Astrocyte of the cerebellum (primary cell): ENCODE data around the gene FILIP1L.

Experiments used
- DNase-seq: peaks from one replicate; pipeline ENCODE4 v3.0.0-alpha.2; 2011; ENCODE audit warnings: low read depth
- H3K4me3 ChIP-seq: 2 replicates; pipeline ENCODE4 v1.5.1; 2011; ENCODE audit warnings: mild to moderate bottlenecking, low read depth, low read length, moderate library complexity
- CTCF ChIP-seq: IDR thresholded peaks from 2 replicates; pipeline ENCODE4 v1.5.1; 2012; ENCODE audit warnings: low read length, low read depth, moderate library complexity, mild to moderate bottlenecking; ENCODE audit errors: missing control alignments
- in situ Hi-C: cut with HindIII; loops from 2 replicates; pipeline ENCODE4 v1.10.0; 2017; ENCODE audit warnings: low sequenced_read_pairs

FILIP1L gene

GRCh38 chr3:100081311-100081710, 33.0 kb downstream of the FILIP1L start:
- in situ Hi-C loops: no loop called here
- no peak for DNase-seq
- H3K4me3 ChIP-seq: no peak overlapping the region
- TF ChIP-seq CTCF: no peak

GRCh38 chr3:100080573-100080972, 33.7 kb downstream of the FILIP1L start:
- TF ChIP-seq CTCF: no peak
- DNase-seq: no peak
- H3K4me3 ChIP-seq: no peak overlapping the region
- in situ Hi-C loops: no loop called here

GRCh38 chr3:100079328-100079727, 35.0 kb downstream of the FILIP1L start:
- no peak overlapping the region for H3K4me3 ChIP-seq
- TF ChIP-seq CTCF: no peak
- in situ Hi-C loops: no loop called here
- no peak for DNase-seq

GRCh38 chr3:100076731-100077529, 37.4 kb downstream of the FILIP1L start:
- no peak for TF ChIP-seq CTCF
- in situ Hi-C loops: no loop called here
- DNase-seq: no peak
- no peak overlapping the region for H3K4me3 ChIP-seq

- no peak for TF ChIP-seq CTCF
- no peak overlapping the region for H3K4me3 ChIP-seq
- no peak for DNase-seq
- in situ Hi-C loops: no loop called here
Measured at GRCh38 chr3:100075851-100076730, 38.2 kb downstream of the FILIP1L start.

- in situ Hi-C loops: no loop called here
- DNase-seq: no peak
- TF ChIP-seq CTCF: no peak
- no peak overlapping the region for H3K4me3 ChIP-seq
Measured at GRCh38 chr3:100075196-100075595, 39.1 kb downstream of the FILIP1L start.
